ENCODE results near the gene AHSG.

AHSG gene

GRCh38 chr3:186599785-186600166 lies 13.1 kb upstream of the AHSG start:
- H3K4me1 Mint-ChIP-seq (ENCODE audit: low read depth) = peaks cover 5% of the 10 kb centered on the region
- intact Hi-C loops (cut with micrococcal nuclease) = no loop called here
- no peaks in the 10 kb centered on the region for H3K9me3 Mint-ChIP-seq
- no peaks in the 10 kb centered on the region for H3K36me3 Mint-ChIP-seq (ENCODE audit: low read depth)
- H3K4me3 Mint-ChIP-seq = no peak overlapping the region
- no peak overlapping the region for H3K27ac Mint-ChIP-seq
- peaks cover 5% of the 10 kb centered on the region for H3K27me3 Mint-ChIP-seq

DNA sequence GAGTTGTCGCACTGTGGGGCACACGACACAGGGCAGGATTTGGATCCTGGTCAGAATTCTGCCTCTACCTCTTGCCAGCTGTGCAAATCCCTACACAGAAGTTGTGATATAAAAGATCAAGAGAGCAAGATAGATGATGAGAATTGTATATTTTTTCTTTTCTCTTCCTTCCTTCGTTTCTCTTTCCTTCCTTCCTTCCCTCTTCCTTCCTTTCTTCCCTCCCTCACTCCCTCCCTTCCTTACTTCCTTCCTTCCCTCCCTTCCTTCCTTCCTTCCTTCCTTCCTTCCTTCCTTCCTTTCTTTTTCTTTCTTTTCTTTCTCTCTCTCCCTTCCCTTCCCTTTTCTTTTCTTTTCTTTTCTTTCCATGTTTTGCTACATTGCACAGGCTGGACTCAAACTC lies 12.0 kb upstream of the AHSG start:
- Mint-ChIP-seq H3K27me3 (peaks cover 5% of the 10 kb centered on the region), H3K36me3 (ENCODE audit: low read depth) (no peaks in the 10 kb centered on the region), H3K4me3 (no peak overlapping the region), H3K4me1 (ENCODE audit: low read depth) (peaks cover 5% of the 10 kb centered on the region), H3K27ac (no peak overlapping the region), H3K9me3 (no peaks in the 10 kb centered on the region)
- intact Hi-C loops (cut with micrococcal nuclease) = no loop called here

GRCh38 chr3:186603159-186603558 lies 9.7 kb upstream of the AHSG start:
- no peaks in the 10 kb centered on the region for H3K27me3 Mint-ChIP-seq
- H3K27ac Mint-ChIP-seq = no peak overlapping the region
- intact Hi-C loops (cut with micrococcal nuclease) = no loop called here
- H3K4me1 Mint-ChIP-seq (ENCODE audit: low read depth) = no peaks in the 10 kb centered on the region
- H3K4me3 Mint-ChIP-seq = no peak overlapping the region
- H3K9me3 Mint-ChIP-seq = no peaks in the 10 kb centered on the region
- no peaks in the 10 kb centered on the region for H3K36me3 Mint-ChIP-seq (ENCODE audit: low read depth)

DNA sequence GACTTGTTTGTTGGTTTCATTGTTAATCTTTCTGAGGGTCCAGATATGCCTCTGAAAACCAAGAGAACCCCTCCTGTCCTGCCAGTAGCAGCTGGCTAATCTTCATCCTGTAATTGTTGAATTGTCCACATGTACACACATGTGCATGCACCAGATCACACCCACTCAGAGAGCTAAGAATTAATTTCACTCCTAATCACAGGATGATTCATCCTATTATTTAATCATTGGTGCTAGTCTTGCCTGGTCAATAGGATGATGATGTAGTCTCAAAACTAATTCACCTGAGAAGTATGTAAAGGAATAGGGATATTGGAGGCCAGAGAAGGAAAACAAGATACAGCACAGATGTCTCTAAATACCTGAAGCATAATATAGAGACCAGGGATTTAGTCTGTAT lies 7.8 kb upstream of the AHSG start:
- intact Hi-C loops (cut with micrococcal nuclease) = no loop called here
- no peaks in the 10 kb centered on the region for H3K36me3 Mint-ChIP-seq (ENCODE audit: low read depth)
- H3K9me3 Mint-ChIP-seq = no peaks in the 10 kb centered on the region
- H3K27ac Mint-ChIP-seq = no peak overlapping the region
- no peak overlapping the region for H3K4me3 Mint-ChIP-seq
- no peaks in the 10 kb centered on the region for H3K4me1 Mint-ChIP-seq (ENCODE audit: low read depth)
- no peaks in the 10 kb centered on the region for H3K27me3 Mint-ChIP-seq

GRCh38 chr3:186605561-186606545 lies 7.0 kb upstream of the AHSG start:
- H3K27me3 Mint-ChIP-seq = no peaks in the 10 kb centered on the region
- H3K36me3 Mint-ChIP-seq (ENCODE audit: low read depth) = no peaks in the 10 kb centered on the region
- no peak overlapping the region for H3K27ac Mint-ChIP-seq
- no peaks in the 10 kb centered on the region for H3K9me3 Mint-ChIP-seq
- no peak overlapping the region for H3K4me3 Mint-ChIP-seq
- intact Hi-C loops (cut with micrococcal nuclease) = no loop called here
- no peaks in the 10 kb centered on the region for H3K4me1 Mint-ChIP-seq (ENCODE audit: low read depth)

DNA sequence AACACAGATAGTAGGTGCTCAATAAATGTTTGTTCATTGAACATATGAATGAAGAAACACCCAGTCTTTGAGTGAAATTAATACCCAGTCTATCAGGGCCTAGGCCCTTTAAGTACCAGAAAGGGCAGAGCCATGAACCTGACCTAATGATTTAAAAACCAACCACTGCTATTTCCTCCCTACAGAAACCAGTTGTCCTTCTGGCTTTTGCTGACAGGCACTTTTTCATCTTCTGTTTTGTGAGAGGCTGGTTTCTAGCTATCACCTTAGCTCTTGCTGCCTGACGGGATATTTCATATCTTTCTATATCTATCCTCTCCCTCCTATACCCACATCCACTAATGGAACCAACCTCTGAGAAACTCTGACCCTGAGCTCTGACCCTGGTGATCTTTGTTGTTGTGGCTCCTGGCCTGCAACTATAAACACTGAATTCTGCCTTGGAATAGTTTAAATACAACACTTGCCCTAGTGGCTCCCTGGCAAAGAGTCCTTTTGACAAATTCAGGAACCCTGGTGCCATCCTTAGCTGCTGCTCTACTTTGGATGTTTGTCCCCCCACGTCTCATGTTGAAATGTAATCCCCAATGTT lies 4.1 kb upstream of the AHSG start:
- Mint-ChIP-seq H3K4me3 (no peak overlapping the region), H3K36me3 (ENCODE audit: low read depth) (no peaks in the 10 kb centered on the region), H3K4me1 (ENCODE audit: low read depth) (no peaks in the 10 kb centered on the region), H3K9me3 (no peaks in the 10 kb centered on the region), H3K27me3 (peaks cover 15% of the 10 kb centered on the region), H3K27ac (no peak overlapping the region)
- intact Hi-C loops (cut with micrococcal nuclease) = no loop called here

DNA sequence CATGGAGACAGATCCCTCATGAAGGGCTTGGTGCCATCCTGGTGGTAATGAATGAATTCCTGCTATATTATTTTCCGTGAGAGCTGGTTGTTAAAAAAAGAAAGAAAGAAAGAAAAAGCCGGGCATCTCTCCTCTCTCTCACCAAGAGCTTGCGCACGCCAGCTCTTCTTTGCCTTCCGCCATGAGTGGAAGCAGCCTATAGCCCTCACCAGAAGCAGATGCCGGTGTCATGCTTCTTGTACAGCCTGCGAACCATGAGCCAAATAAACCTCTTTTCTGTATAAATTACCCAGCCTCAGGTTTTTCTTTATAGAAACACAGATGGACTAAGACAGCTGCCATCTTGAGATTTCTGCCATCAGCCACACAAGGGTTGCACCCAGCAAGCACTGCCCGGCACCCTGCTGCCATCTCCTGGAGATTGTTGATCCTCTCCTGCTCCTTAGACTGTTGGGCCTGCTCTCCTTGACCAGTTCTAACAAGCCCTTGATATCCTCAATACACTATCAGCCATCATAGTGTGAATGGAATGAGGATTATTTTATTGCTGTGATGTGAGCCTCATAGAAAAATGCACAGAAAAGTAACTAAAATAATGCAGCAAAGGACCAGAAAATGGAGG lies 3.5 kb upstream of the AHSG start:
- H3K4me3 Mint-ChIP-seq = no peak overlapping the region
- intact Hi-C loops (cut with micrococcal nuclease) = no loop called here
- no peaks in the 10 kb centered on the region for H3K36me3 Mint-ChIP-seq (ENCODE audit: low read depth)
- H3K27ac Mint-ChIP-seq = no peak overlapping the region
- H3K4me1 Mint-ChIP-seq (ENCODE audit: low read depth) = no peaks in the 10 kb centered on the region
- H3K9me3 Mint-ChIP-seq = no peaks in the 10 kb centered on the region
- peaks cover 19% of the 10 kb centered on the region for H3K27me3 Mint-ChIP-seq

GRCh38 chr3:186612065-186612464 lies 795 bp upstream of the AHSG start:
- Mint-ChIP-seq H3K4me1 (ENCODE audit: low read depth) (peaks cover 10% of the 10 kb centered on the region), H3K4me3 (no peak overlapping the region), H3K36me3 (ENCODE audit: low read depth) (no peaks in the 10 kb centered on the region), H3K27ac (no peak overlapping the region), H3K27me3 (peaks cover 31% of the 10 kb centered on the region), H3K9me3 (no peaks in the 10 kb centered on the region)
- intact Hi-C loops (cut with micrococcal nuclease) = loop anchor here (5.0 to 10.0 kb wide), 2 partner anchors 553 to 630 kb away; no protein-coding TSS in a partner anchor

DNA sequence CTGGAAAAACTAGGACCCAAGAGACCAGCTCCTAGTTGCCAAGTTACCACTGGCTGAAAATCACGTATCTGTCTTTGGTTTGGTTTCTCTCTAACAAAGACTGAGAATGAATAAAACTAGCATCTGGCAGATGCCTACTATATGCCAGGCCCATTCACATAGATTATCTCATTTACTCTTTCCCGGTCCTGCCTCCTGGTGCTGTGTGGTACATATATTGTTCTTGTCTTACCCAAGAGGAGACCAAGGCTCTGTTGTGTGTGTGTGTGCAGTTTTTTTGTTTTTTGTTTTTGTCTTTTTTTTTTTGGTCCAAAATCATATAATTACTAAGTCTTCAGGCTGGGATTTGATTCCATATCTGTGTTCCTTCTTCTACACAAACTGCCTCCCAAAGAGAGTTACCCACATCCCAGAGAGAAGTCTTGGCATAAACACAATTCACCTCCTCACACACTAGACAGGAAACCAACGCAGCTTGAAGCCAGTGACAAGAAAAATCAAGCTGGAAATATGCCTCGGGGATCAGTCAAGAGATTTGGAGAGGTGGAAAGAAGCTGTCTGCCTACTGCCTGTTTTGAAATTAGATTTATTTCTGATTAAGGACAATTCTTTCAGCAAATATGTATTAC lies 891 bp downstream of the AHSG start:
- peaks cover 46% of the 10 kb centered on the region for H3K27me3 Mint-ChIP-seq
- H3K27ac Mint-ChIP-seq = no peak overlapping the region
- H3K36me3 Mint-ChIP-seq (ENCODE audit: low read depth) = no peaks in the 10 kb centered on the region
- intact Hi-C loops (cut with micrococcal nuclease) = loop anchor here (2.0 to 10.0 kb wide), 3 partner anchors 207 to 631 kb away; no protein-coding TSS in a partner anchor
- H3K9me3 Mint-ChIP-seq = no peaks in the 10 kb centered on the region
- no peak overlapping the region for H3K4me3 Mint-ChIP-seq
- peaks cover 14% of the 10 kb centered on the region for H3K4me1 Mint-ChIP-seq (ENCODE audit: low read depth)

GRCh38 chr3:186614266-186614596 lies 1.4 kb downstream of the AHSG start:
- no peaks in the 10 kb centered on the region for H3K36me3 Mint-ChIP-seq (ENCODE audit: low read depth)
- H3K9me3 Mint-ChIP-seq = no peaks in the 10 kb centered on the region
- intact Hi-C loops (cut with micrococcal nuclease) = loop anchor here (2.0 to 10.0 kb wide), 3 partner anchors 207 to 632 kb away; no protein-coding TSS in a partner anchor
- H3K4me3 Mint-ChIP-seq = no peak overlapping the region
- peaks cover 14% of the 10 kb centered on the region for H3K4me1 Mint-ChIP-seq (ENCODE audit: low read depth)
- peaks cover 48% of the 10 kb centered on the region for H3K27me3 Mint-ChIP-seq
- no peak overlapping the region for H3K27ac Mint-ChIP-seq

DNA sequence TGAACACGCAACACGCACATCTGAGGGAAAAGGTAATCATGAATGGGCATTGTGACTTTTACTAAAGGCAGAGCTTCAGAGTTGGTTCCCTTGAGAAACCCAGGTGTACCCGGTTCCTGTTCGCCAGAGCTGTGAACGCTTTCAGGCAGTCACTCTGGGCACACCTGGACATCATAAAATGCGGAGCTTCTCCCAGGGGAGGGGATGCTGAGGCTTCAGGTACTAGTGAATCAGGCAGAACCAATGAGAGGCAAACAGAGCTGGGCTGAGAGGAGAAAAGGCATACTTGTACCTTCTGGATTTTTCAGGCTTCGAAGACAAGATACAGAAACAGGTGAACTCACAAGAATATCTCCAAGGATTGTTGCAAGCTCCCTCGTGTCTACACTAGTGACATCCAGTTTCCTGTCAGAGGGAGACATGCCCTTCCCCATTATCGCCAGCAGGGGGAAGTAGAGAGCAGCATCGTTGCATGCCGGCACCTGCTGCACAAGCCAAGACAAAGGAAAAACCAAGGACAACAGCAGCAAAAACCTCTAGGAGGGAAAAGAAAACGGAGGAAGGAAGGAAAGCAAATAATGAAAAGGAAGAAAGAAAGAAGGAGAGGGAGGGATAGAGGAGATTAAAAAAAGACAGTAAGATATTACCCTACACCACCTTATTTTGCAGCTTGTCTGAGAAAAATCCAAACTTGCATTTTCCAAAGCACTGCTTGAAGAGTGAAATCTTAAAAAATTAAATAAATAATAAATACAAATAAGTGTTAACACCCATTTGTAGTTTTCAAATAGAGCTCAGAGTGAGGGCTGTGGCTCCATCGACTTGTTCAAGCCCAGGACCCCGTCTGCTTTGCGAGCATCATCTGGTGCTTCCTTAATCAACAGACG lies 2.0 kb downstream of the AHSG start:
- no peaks in the 10 kb centered on the region for H3K36me3 Mint-ChIP-seq (ENCODE audit: low read depth)
- peaks cover 48% of the 10 kb centered on the region for H3K27me3 Mint-ChIP-seq
- H3K4me3 Mint-ChIP-seq = no peak overlapping the region
- H3K9me3 Mint-ChIP-seq = no peaks in the 10 kb centered on the region
- H3K4me1 Mint-ChIP-seq (ENCODE audit: low read depth) = peaks cover 14% of the 10 kb centered on the region
- H3K27ac Mint-ChIP-seq = no peak overlapping the region
- intact Hi-C loops (cut with micrococcal nuclease) = loop anchor here (2.0 to 10.0 kb wide), 3 partner anchors 206 to 633 kb away; no protein-coding TSS in a partner anchor

DNA sequence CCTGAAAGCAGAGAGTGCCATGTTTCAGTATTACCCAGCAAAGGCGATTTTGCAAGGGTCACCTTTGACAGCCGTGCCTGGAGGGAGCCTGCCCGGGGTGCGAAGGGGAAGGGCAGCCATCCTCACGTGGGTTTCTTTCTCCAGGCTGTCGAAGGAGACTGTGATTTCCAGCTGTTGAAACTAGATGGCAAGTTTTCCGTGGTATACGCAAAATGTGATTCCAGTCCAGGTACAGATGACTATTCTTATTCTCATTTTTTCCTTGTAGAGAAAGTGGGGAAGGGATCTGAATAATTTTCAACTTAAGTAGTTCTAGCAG lies 3.4 kb downstream of the AHSG start:
- H3K4me1 Mint-ChIP-seq (ENCODE audit: low read depth) = peaks cover 14% of the 10 kb centered on the region
- peaks cover 51% of the 10 kb centered on the region for H3K27me3 Mint-ChIP-seq
- intact Hi-C loops (cut with micrococcal nuclease) = loop anchor here (10.0 kb wide), 1 partner anchor 549 kb away; no protein-coding TSS in a partner anchor
- no peaks in the 10 kb centered on the region for H3K9me3 Mint-ChIP-seq
- H3K4me3 Mint-ChIP-seq = no peak overlapping the region
- no peaks in the 10 kb centered on the region for H3K36me3 Mint-ChIP-seq (ENCODE audit: low read depth)
- no peak overlapping the region for H3K27ac Mint-ChIP-seq
